Body of pancreas (tissue), 4 donors: Measurements from ENCODE around the gene SORCS2.

ENCODE experiments used
- CTCF ChIP-seq, 7 experiments: fragments of 450-650 bp in 4 of 7; fragments of 200-600 bp in 3 of 7; sonication (generic) in 3 of 7; IDR thresholded peaks; one replicate each; pipeline ENCODE4 v1.5.1; 2016 to 2019; ENCODE audit warnings: antibody characterized with exemption in 7 of 7
- POLR2A ChIP-seq, 3 donors: fragments of 450-650 bp; IDR thresholded peaks; one replicate each; pipeline ENCODE4 v1.6.1; 2016; ENCODE audit warnings: antibody characterized with exemption in 3 of 3, mild to moderate bottlenecking in 2 of 3

- TF ChIP-seq CTCF (IDR thresholded peaks at IDR 0.05) = no peak
- no peak for TF ChIP-seq POLR2A (IDR thresholded peaks at IDR 0.05)
Measured at GRCh38 chr4:7170012-7170411, 22.3 kb upstream of the SORCS2 start.
